ENCODE data around the gene TAS2R20. TPM values are rescaled to one million over a fixed set of nuclear protein-coding genes. Genes with fewer than 3 reads are reported as not detected.

Gene TAS2R20
- total RNA-seq, 1 experiment from 2014 or later = 1.3 TPM

GRCh38 chr12:10967409-10967808 is 30.7 kb downstream of the TAS2R20 start:
- H3K27ac ChIP-seq (ENCODE audit: insufficient read length, low read depth, low read length) = no peak overlapping the region
- H3K27me3 Mint-ChIP-seq (ENCODE audit: low read depth) = no peaks in the 10 kb centered on the region

More at GRCh38 chr12:10967409-10967808, 30.7 kb downstream of the TAS2R20 start:
- TF ChIP-seq, protein P1, sequence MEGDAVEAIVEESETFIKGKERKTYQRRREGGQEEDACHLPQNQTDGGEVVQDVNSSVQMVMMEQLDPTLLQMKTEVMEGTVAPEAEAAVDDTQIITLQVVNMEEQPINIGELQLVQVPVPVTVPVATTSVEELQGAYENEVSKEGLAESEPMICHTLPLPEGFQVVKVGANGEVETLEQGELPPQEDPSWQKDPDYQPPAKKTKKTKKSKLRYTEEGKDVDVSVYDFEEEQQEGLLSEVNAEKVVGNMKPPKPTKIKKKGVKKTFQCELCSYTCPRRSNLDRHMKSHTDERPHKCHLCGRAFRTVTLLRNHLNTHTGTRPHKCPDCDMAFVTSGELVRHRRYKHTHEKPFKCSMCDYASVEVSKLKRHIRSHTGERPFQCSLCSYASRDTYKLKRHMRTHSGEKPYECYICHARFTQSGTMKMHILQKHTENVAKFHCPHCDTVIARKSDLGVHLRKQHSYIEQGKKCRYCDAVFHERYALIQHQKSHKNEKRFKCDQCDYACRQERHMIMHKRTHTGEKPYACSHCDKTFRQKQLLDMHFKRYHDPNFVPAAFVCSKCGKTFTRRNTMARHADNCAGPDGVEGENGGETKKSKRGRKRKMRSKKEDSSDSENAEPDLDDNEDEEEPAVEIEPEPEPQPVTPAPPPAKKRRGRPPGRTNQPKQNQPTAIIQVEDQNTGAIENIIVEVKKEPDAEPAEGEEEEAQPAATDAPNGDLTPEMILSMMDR (conservative IDR thresholded peaks at IDR 0.05) = no peak
- H2BK120ac ChIP-seq (ENCODE audit: low read depth, low read length, poor library complexity, severe bottlenecking) = no peak overlapping the region
- no peaks in the 10 kb centered on the region for H3K9me3 ChIP-seq (ENCODE audit: control insufficient read depth, low read depth, low read length)
- no peak overlapping the region for H3K18ac ChIP-seq (ENCODE audit: insufficient read length, low read depth, low read length)
- H3K14ac ChIP-seq (ENCODE audit: insufficient read depth, low read length) = no peak overlapping the region
- H3K79me1 ChIP-seq (ENCODE audit: insufficient read depth, low read depth, low read length, poor library complexity, severe bottlenecking) = no peaks in the 10 kb centered on the region
- H3T11ph ChIP-seq (ENCODE audit: low read length) = no peak overlapping the region
- no peak overlapping the region for H2BK5ac ChIP-seq (ENCODE audit: insufficient read length, low read length)
- H3K36me3 Mint-ChIP-seq (ENCODE audit: insufficient read depth in 1 of 3, low read depth in 3 of 3) = peaks cover 2 to 15% (median 6%) of the 10 kb centered on the region in 3 experiments; a peak in 6 of 7 replicates
- H2AFZ ChIP-seq (ENCODE audit: low read length) = no peak overlapping the region
- no peak for DNase-seq
- H3K27ac Mint-ChIP-seq = no peak overlapping the region
- H3K23me2 ChIP-seq (ENCODE audit: insufficient read length, low read depth, low read length, poor library complexity, severe bottlenecking) = no peaks in the 10 kb centered on the region
- no peak overlapping the region for H3K4me3 Mint-ChIP-seq
- no peak overlapping the region for H3K9ac ChIP-seq (ENCODE audit: extremely low read depth, insufficient read length, low read length)
- H3K23ac ChIP-seq (ENCODE audit: insufficient read length, low read depth, low read length) = no peak overlapping the region
- no peaks in the 10 kb centered on the region for H3K79me2 ChIP-seq (ENCODE audit: insufficient read depth, low read length)
- no peak overlapping the region for H2AK5ac ChIP-seq (ENCODE audit: insufficient read length, low read length)
- H3K4me2 ChIP-seq (ENCODE audit: insufficient read depth, insufficient read length, low read length) = no peak overlapping the region
- H3K4me1 Mint-ChIP-seq = no peaks in the 10 kb centered on the region
- no peak overlapping the region for H3K4ac ChIP-seq (ENCODE audit: low read depth, low read length)
- H4K8ac ChIP-seq (replicated peaks; ENCODE audit: insufficient read length, low read depth, low read length) = no peak overlapping the region
- H3K9me3 Mint-ChIP-seq = no peaks in the 10 kb centered on the region
- H2BK20ac ChIP-seq (ENCODE audit: low read depth, low read length, poor library complexity, severe bottlenecking) = no peak overlapping the region
- no peak overlapping the region for H3K56ac ChIP-seq (ENCODE audit: insufficient read length, low read depth, low read length)
- H2BK12ac ChIP-seq (ENCODE audit: insufficient read length, low read depth, low read length) = no peak overlapping the region
- no peaks in the 10 kb centered on the region for H4K20me1 ChIP-seq (ENCODE audit: control insufficient read depth, insufficient read depth, insufficient read length)
- no peak overlapping the region for H4K91ac ChIP-seq (ENCODE audit: insufficient read length, low read depth, low read length)
- H2BK15ac ChIP-seq (ENCODE audit: low read depth, low read length) = no peak overlapping the region
- no peaks in the 10 kb centered on the region for H3K4me1 ChIP-seq (ENCODE audit: insufficient read depth, low read length)
- no CpG with 5 or more reads among the region's 2 CpGs for WGBS (ENCODE audit: extremely low coverage, insufficient read length, low lambda C conversion rate)
- H4K5ac ChIP-seq (ENCODE audit: insufficient read length, low read depth, low read length) = no peak overlapping the region
- no peaks in the 10 kb centered on the region for H3K27me3 ChIP-seq (ENCODE audit: insufficient read depth, low read length)
